Pancreas (tissue), 10 donors: ENCODE results near the gene BRINP3. TPM values are rescaled to one million over a fixed set of nuclear protein-coding genes. Genes with fewer than 3 reads are reported as not detected.
A peak's percentile ranks its signal among the peaks of the same experiment; 100 is the strongest.

Source experiments
- ATAC-seq, 4 donors: fragments of 200-7000 bp; cut with Tn5 transposase; one replicate each; pipeline versions ENCODE4 v1.8.0 to v1.9.1; 2020; ENCODE audit warnings: mild to moderate bottlenecking in 4 of 4, moderate library complexity in 4 of 4
- DNase-seq, 6 donors: peaks; one replicate each; pipeline ENCODE4 v3.0.0-alpha.2; 2020
- FAIRE-seq: peaks from 2 replicates; lab custom pipeline; 2012; peaks lifted over from hg19 to GRCh38; lab: Jason Lieb, UNC
- H3K27ac ChIP-seq, 4 donors: fragments of 200-600 bp; sonication (generic); 1 replicate in 3 of 4; 2 replicates in 1 of 4; pipeline versions ENCODE4 v1.5.0 to v1.8.0; 2020
- H3K27me3 ChIP-seq, 4 donors: fragments of 200-600 bp; one replicate each; pipeline ENCODE4 v1.8.0; 2021
- H3K36me3 ChIP-seq, 3 donors: fragments of 200-600 bp; sonication (generic) in 1 of 3; one replicate each; pipeline versions ENCODE4 v1.5.0 to v1.8.0; 2020 to 2021
- H3K4me1 ChIP-seq, 3 donors: fragments of 200-600 bp; one replicate each; pipeline ENCODE4 v1.8.0; 2021
- H3K4me3 ChIP-seq, 4 donors: fragments of 200-600 bp; sonication (generic) in 2 of 4; one replicate each; pipeline versions ENCODE4 v1.5.0 to v1.8.0; 2020 to 2021
- H3K9me3 ChIP-seq, 4 donors: fragments of 200-600 bp; one replicate each; pipeline ENCODE4 v1.8.0; 2021
- CTCF ChIP-seq, 4 donors: fragments of 200-600 bp; sonication (generic) in 3 of 4; IDR thresholded peaks; one replicate each; pipeline versions ENCODE4 v1.5.0 to v1.8.0; 2021; ENCODE audit warnings: antibody characterized with exemption in 4 of 4
- WGBS, 2 donors: extraction: QIAGEN DNeasy Blood & Tissue Kit; methylation state at CpG; one replicate each; pipeline ENCODE4 v1.1.7; 2013; 5-methylcytosine and 5-hydroxymethylcytosine counted together
- intact Hi-C, 3 donors: fragments of 100-400 bp; cut with DNase I; formaldehyde crosslinking; loops; one replicate each; pipeline versions ENCODE4 v1.11.1 to v1.14.2; 2022
- polyA plus RNA-seq, 2 donors: library from polyadenylated mRNA; stranded (reverse); fragments of 200-250 nt; gene quantifications; one replicate each; pipeline ENCODE4 v1.2.3, GENCODE V29; 2013
- total RNA-seq, 6 donors: library from RNA; stranded (reverse); fragmentation: NEBNext Ultra II Directional in 4 of 6; extraction: Animal tissue kit (Norgen Biotek cat#: 25700) in 4 of 6; gene quantifications; one replicate each; pipeline versions ENCODE4 v1.2.1 to v1.2.4, GENCODE V29; 2021 to 2023
- donor health status: healthy with polysubstance abuse.
- donor health status: DM: no; HTN: no; CAD: no; lungs with moderate emphysema.
- donor health status: DM: no; HTN: no; CAD: no.
- donor health status: control.
- donor health status: control.
- donor health status: Bipolar disorder and iron deficiency.
- donor health status: DM: yes; HTN: yes; CAD: no.
- donor health status: DM: no; HTN: no; CAD: no.
- donor health status: DM: no; HTN: no; CAD: no.
- donor health status: DM: yes; HTN: yes; CAD: no.

BRINP3 gene
- total and polyA plus RNA-seq, 8 donors: 0.24 to 0.42 TPM; not detected in 6

- FAIRE-seq: no peak
- 53 to 60% methylated on average over 2 of the region's 2 CpGs for WGBS, 2 donors
- TF ChIP-seq CTCF (IDR thresholded peaks at IDR 0.05): no peak
These were observed 358.0 kb downstream of the BRINP3 start for GRCh38 chr1:190119683-190120082.

GRCh38 chr1:190116921-190117320 lies 360.7 kb downstream of the BRINP3 start:
- H3K9me3 ChIP-seq: no peaks in the 10 kb centered on the region
- no peak for TF ChIP-seq CTCF (IDR thresholded peaks at IDR 0.05)
- no peaks in the 10 kb centered on the region for H3K27me3 ChIP-seq
- DNase-seq (no peak), FAIRE-seq (no peak), ATAC-seq (no peak)
- no peaks in the 10 kb centered on the region for H3K4me1 ChIP-seq
- H3K36me3 ChIP-seq: no peaks in the 10 kb centered on the region
- intact Hi-C loops: no loop called here
- no peak overlapping the region for H3K27ac ChIP-seq
- H3K4me3 ChIP-seq: no peak overlapping the region

More at GRCh38 chr1:190119683-190120082, 358.0 kb downstream of the BRINP3 start:
- H3K36me3 ChIP-seq: no peaks in the 10 kb centered on the region
- H3K27ac ChIP-seq: no peak overlapping the region
- H3K27me3 ChIP-seq: no peaks in the 10 kb centered on the region
- DNase-seq (no peak), ATAC-seq (no peak)
- H3K4me1 ChIP-seq: no peaks in the 10 kb centered on the region
- no peaks in the 10 kb centered on the region for H3K9me3 ChIP-seq
- intact Hi-C loops: no loop called here
- no peak overlapping the region for H3K4me3 ChIP-seq

GRCh38 chr1:190104961-190105360 lies 372.7 kb downstream of the BRINP3 start:
- DNase-seq (peak in 1 of 6 donors; percentile 17), ATAC-seq (peak in 3 of 4 donors; percentile 44 to 63 (median 44)), FAIRE-seq (no peak)
- no peaks in the 10 kb centered on the region for H3K9me3 ChIP-seq
- H3K27ac ChIP-seq: no peak overlapping the region
- intact Hi-C loops: no loop called here
- no peaks in the 10 kb centered on the region for H3K27me3 ChIP-seq
- 16 to 21% methylated on average over 1 of the region's 1 CpG for WGBS, 2 donors
- TF ChIP-seq CTCF (IDR thresholded peaks at IDR 0.05): no peak
- H3K4me1 ChIP-seq: peaks cover 0 to 7% (median 5%) of the 10 kb centered on the region in 3 donors
- H3K4me3 ChIP-seq: no peak overlapping the region
- H3K36me3 ChIP-seq: no peaks in the 10 kb centered on the region

- no peaks in the 10 kb centered on the region for H3K36me3 ChIP-seq
- H3K27me3 ChIP-seq: no peaks in the 10 kb centered on the region
- ATAC-seq: peak; percentile 69 to 75 (median 72)
- FAIRE-seq: no peak
- WGBS, 2 donors: 25 to 32% methylated on average over 5 of the region's 5 CpGs
- TF ChIP-seq CTCF (IDR thresholded peaks at IDR 0.05): no peak
- intact Hi-C loops: no loop called here
- no peak overlapping the region for H3K27ac ChIP-seq
- no peaks in the 10 kb centered on the region for H3K9me3 ChIP-seq
- no peak overlapping the region for H3K4me3 ChIP-seq
- peaks cover 0 to 7% (median 5%) of the 10 kb centered on the region in 3 donors for H3K4me1 ChIP-seq
- no peak for DNase-seq
These were observed 374.8 kb downstream of the BRINP3 start for GRCh38 chr1:190102757-190103326.

GRCh38 chr1:190101756-190102155 lies 375.9 kb downstream of the BRINP3 start:
- no peaks in the 10 kb centered on the region for H3K27me3 ChIP-seq
- intact Hi-C loops: no loop called here
- H3K4me3 ChIP-seq: no peak overlapping the region
- FAIRE-seq: no peak
- H3K4me1 ChIP-seq: peaks cover 0 to 7% (median 5%) of the 10 kb centered on the region in 3 donors
- TF ChIP-seq CTCF (IDR thresholded peaks at IDR 0.05): no peak
- ATAC-seq: no peak
- no peak overlapping the region for H3K27ac ChIP-seq
- WGBS, 2 donors: 91 to 92% methylated on average over 3 of the region's 3 CpGs
- no peak for DNase-seq
- no peaks in the 10 kb centered on the region for H3K36me3 ChIP-seq
- no peaks in the 10 kb centered on the region for H3K9me3 ChIP-seq
